Ishikawa (cell line): Measurements from ENCODE around the gene NAT8.

Source experiments
- CEBPB ChIP-seq: IDR thresholded peaks from 2 replicates; pipeline ENCODE4 v1.6.1; 2012
- CREB1 ChIP-seq: IDR thresholded peaks from 2 replicates; pipeline ENCODE4 v1.6.1; 2012; ENCODE audit warnings: low read depth
- EGR1 ChIP-seq: IDR thresholded peaks from 2 replicates; pipeline ENCODE4 v1.6.1; 2012
- EP300 ChIP-seq: IDR thresholded peaks from 2 replicates; pipeline ENCODE4 v1.6.1; 2012; ENCODE audit warnings: borderline replicate concordance
- FOXM1 ChIP-seq: IDR thresholded peaks from 2 replicates; pipeline ENCODE4 v1.6.1; 2012; ENCODE audit warnings: low read depth, borderline replicate concordance
- NFIC ChIP-seq: IDR thresholded peaks from 2 replicates; pipeline ENCODE4 v1.6.1; 2012
- RAD21 ChIP-seq: IDR thresholded peaks from 2 replicates; pipeline ENCODE4 v1.6.1; 2012; ENCODE audit warnings: low read depth
- REST ChIP-seq: IDR thresholded peaks from 2 replicates; pipeline ENCODE4 v1.6.1; 2012; ENCODE audit warnings: low read depth, mild to moderate bottlenecking
- TAF1 ChIP-seq: IDR thresholded peaks from 2 replicates; pipeline ENCODE4 v1.6.1; 2012; ENCODE audit warnings: low read depth, mild to moderate bottlenecking
- TCF12 ChIP-seq: IDR thresholded peaks from 2 replicates; pipeline ENCODE4 v1.6.1; 2012; ENCODE audit warnings: low read depth
- TEAD4 ChIP-seq: IDR thresholded peaks from 2 replicates; pipeline ENCODE4 v1.6.1; 2012
- YY1 ChIP-seq: IDR thresholded peaks from 2 replicates; pipeline ENCODE4 v1.6.1; 2012; ENCODE audit warnings: low read depth
- TF ChIP-seq, protein P1 (sequence below): IDR thresholded peaks from 2 replicates; pipeline ENCODE4 v1.6.1; 2012
- TF ChIP-seq, protein P2 (sequence below): IDR thresholded peaks from 2 replicates; pipeline ENCODE4 v1.6.1; 2012

DNA sequence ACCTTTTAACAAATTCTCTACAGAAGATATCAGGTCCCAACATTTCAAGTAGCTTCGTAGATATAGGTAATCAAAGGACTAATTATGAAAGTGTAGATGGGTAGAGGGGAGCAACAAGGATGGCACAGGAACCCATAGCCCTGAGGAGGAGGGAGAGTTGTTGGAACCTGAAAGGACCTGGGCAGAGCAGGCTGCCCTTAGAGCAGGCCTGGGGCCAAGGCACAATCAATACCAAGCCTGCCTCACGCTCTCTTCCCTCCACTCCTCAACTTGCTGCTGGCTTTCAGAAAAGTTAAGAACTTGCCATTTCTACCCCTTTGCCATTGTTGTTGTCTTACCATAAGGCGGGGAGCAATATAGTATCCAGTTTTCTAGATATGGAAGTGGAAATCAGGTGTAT is 10.1 kb upstream of the NAT8 start:
- TF ChIP-seq CREB1 (no peak), YY1 (no peak), EGR1 (no peak), EP300 (no peak), NFIC (no peak), CEBPB (no peak), REST (no peak), FOXM1 (no peak), TAF1 (no peak), RAD21 (no peak), TCF12 (no peak), TEAD4 (no peak)
- TF ChIP-seq, protein P1, sequence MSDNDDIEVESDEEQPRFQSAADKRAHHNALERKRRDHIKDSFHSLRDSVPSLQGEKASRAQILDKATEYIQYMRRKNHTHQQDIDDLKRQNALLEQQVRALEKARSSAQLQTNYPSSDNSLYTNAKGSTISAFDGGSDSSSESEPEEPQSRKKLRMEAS = no peak
- TF ChIP-seq, protein P2, sequence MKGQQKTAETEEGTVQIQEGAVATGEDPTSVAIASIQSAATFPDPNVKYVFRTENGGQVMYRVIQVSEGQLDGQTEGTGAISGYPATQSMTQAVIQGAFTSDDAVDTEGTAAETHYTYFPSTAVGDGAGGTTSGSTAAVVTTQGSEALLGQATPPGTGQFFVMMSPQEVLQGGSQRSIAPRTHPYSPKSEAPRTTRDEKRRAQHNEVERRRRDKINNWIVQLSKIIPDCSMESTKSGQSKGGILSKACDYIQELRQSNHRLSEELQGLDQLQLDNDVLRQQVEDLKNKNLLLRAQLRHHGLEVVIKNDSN = no peak
